Coronary artery (tissue), 2 donors: ENCODE data around the gene B3GAT1.

Experiments used
- DNase-seq: peaks from one replicate; pipeline ENCODE4 v3.0.0-alpha.2; 2017; ENCODE audit warnings: low spot score
- H3K27ac ChIP-seq, 2 donors: fragments of 200-600 bp; sonication (generic); one replicate each; pipeline ENCODE4 v1.5.1; 2016 to 2019
- H3K4me3 ChIP-seq: fragments of 200-600 bp; sonication (generic); 2 replicates; pipeline ENCODE4 v1.5.1; 2016; ENCODE audit warnings: mild to moderate bottlenecking, moderate library complexity
- TF ChIP-seq, protein P1 (sequence below): fragments of 200-600 bp; sonication (generic); IDR thresholded peaks from one replicate; pipeline ENCODE4 v1.5.1; 2019; ENCODE audit warnings: antibody characterized with exemption

Gene B3GAT1

DNA sequence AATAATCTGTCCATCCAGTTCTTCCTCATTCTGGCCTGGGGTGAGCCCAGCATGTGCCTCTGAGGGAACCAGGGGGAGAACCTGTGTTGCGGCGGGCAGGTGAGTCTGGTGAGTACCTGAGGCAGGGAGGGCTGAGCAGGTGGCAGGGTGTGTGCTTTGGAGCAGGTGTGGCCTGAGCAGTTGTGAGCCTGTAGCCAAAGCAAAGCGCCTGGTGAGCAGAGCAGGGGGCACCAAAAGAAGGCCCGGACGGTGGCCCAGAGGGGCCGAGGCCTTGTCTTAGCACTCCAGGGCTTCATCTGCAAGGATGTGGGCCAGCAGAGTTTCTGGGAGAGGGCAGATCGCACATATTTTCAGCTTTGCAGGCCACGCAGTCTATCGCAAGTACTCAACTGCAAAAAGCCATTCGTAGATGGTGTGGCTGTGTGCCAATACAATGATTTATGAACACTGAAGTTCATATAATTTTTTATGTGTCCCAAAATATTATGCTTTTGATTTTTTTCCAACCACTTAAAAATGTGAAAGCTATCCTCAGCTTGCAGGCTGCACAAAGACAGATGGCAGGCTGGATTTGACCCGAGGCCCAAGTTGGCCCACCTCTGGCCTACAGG lies 71.6 kb downstream of the B3GAT1 start:
- no peak overlapping the region for H3K27ac ChIP-seq
- no peak overlapping the region for H3K4me3 ChIP-seq
- no peak for DNase-seq
- TF ChIP-seq, protein P1, sequence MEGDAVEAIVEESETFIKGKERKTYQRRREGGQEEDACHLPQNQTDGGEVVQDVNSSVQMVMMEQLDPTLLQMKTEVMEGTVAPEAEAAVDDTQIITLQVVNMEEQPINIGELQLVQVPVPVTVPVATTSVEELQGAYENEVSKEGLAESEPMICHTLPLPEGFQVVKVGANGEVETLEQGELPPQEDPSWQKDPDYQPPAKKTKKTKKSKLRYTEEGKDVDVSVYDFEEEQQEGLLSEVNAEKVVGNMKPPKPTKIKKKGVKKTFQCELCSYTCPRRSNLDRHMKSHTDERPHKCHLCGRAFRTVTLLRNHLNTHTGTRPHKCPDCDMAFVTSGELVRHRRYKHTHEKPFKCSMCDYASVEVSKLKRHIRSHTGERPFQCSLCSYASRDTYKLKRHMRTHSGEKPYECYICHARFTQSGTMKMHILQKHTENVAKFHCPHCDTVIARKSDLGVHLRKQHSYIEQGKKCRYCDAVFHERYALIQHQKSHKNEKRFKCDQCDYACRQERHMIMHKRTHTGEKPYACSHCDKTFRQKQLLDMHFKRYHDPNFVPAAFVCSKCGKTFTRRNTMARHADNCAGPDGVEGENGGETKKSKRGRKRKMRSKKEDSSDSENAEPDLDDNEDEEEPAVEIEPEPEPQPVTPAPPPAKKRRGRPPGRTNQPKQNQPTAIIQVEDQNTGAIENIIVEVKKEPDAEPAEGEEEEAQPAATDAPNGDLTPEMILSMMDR, result no peak

DNA sequence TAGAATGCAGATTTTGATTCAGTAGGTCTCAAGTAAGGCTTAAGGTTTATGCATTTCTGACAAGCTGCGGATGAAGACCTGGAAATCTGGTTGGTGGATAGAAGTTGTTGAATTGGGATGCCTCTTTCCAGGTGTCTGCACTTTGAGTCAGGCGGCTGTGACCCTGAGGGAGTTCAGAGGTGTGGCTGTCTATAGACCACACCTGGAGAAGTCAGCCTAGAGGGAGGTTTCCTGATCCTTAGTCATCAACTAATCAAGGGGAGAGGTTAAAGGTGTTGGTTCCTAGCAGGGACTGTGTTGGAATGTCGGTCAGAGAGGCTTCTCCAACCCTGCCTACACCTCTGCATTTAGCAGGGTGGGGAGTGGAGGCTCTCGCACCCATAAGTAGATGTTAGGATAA lies 72.3 kb downstream of the B3GAT1 start:
- no peak for DNase-seq
- H3K27ac ChIP-seq, result no peak overlapping the region
- H3K4me3 ChIP-seq, result no peak overlapping the region
- TF ChIP-seq, protein P1, result no peak

DNA sequence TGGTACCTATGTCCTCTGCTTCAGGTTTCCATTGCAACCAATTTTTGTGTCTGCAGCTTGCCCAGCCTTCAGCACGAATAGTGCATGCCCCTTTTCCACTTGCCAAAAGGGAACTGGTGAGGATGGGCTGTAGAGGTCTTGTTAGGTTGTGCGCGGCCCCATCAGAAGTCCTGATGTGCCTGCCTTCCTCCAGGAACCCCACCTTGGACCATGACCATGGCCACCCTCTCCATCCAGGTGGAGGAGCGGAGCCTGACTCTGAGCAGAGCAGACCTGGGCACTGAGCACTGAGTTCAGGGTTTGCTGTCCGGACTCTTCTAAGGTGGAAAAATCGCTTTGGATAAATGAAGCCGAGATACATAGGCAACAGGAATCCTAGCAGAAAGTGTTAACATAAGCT lies 73.4 kb downstream of the B3GAT1 start:
- TF ChIP-seq, protein P1, result no peak
- DNase-seq, result no peak

DNA sequence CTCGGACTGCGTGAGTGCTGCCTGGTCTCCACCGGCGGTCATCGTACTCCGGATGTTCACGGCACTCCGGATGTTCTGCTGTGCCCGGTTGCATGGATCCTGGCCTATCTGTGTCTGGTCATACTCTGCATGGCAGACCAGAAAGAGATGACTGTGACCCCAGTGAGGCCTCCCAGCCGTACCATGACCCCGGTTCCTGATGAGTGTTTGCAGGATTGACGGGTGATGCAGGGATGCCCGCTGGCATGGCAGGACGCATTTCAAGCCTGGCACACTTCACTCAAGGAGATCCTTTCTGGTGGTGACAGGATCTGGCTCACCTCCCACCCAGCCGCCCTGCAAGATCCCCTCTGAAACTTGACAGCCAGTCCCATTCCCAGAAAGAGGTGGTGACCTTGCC lies 74.0 kb downstream of the B3GAT1 start:
- no peak overlapping the region for H3K27ac ChIP-seq
- TF ChIP-seq, protein P1, result no peak
- H3K4me3 ChIP-seq, result no peak overlapping the region
- no peak for DNase-seq

More for the DNA sequence above, 73.4 kb downstream of the B3GAT1 start:
- no peak overlapping the region for H3K4me3 ChIP-seq
- H3K27ac ChIP-seq, result no peak overlapping the region

DNA sequence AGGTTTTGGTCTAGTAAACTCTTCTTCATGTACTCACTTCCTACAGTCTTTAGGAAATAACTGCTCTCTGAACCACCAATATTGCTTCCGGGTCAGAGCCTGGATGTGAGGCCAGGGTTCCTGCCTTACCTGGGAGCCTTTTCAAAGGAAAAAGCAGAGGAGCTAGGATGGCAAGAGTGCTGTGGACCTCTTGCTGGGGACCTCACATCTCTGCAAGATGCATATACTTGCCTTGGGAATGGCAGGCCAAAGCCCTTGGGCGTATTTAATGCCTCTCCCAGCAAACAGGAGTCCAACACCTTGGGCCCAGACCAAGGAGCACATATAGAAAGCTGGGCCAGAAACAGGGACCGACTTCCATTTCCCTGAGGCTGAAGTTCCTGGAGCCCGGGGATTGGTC lies 75.0 kb downstream of the B3GAT1 start:
- no peak overlapping the region for H3K4me3 ChIP-seq
- no peak overlapping the region for H3K27ac ChIP-seq
- no peak for DNase-seq
- TF ChIP-seq, protein P1, result no peak

DNA sequence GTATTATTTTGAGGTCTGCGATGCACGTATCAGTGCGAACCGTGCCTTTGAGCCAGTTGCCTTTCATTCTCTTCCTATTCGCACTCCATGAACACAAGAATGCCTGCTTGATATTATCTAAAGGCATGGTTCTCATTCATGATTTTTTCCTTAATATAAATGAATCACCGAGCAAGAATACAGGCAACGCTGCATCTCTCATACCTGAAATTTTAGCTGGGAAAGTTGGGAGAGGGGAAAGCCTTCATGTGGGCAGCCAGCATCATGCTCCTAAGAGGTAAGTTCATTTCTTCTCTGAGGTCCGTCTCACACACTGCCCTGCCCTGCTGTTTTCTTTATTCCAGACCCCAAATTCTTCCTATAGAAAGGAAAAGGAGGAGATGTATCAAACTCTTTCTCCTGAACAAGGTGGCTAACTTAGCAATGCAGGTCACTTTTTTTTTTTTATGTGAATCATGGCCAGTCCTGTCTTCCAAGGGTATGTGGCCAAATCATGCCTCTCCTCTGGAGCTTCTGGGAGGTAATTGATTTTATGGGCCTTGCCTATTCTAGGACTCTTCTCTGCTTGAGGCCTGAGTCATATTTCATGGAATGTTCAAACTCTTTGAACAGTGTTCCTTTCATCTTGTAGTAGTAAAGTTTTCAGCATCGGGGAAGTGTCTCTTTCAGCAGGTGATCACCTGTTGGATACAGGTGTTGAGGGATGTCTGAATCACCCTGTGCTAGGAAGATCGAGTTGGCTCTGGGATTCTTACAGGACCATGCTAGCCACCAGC lies 77.1 kb downstream of the B3GAT1 start:
- no peak for DNase-seq
- TF ChIP-seq, protein P1, result no peak
- H3K4me3 ChIP-seq, result no peak overlapping the region

DNA sequence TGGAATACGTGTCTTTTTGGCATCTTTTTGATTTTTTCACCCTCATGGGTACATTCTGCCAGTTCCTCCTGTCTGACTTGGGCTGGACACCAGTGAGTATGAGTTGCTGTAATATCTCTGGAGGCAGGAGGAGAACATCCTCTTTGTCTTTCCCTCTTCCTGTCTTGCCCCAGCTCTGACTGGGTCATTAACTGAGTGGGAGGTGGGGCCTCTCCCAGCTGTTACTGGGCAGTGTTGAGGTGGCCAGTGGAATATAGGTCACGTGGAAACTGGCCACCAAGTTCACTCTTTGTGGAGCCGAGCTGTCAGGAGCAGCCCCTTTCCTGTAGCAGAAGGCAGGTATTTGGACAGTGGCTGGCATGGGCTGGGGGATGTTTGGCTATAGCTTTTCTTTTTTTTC lies 78.1 kb downstream of the B3GAT1 start:
- no peak overlapping the region for H3K4me3 ChIP-seq
- DNase-seq, result no peak
- TF ChIP-seq, protein P1, result no peak
- no peak overlapping the region for H3K27ac ChIP-seq

More for the DNA sequence above, 77.1 kb downstream of the B3GAT1 start:
- H3K27ac ChIP-seq, result no peak overlapping the region
